ENCODE data around the gene LRRN2. TPM values are rescaled to one million over a fixed set of nuclear protein-coding genes. Genes with fewer than 3 reads are reported as not detected.

The LRRN2 gene
- total and polyA plus RNA-seq, 2 experiments from 2014 or later = 0.74 to 2.6 TPM

GRCh38 chr1:204607910-204608309 lies 77.6 kb downstream of the LRRN2 start (continued):
- TF ChIP-seq CTCF (conservative IDR thresholded peaks at IDR 0.05; ENCODE audit: low read depth in 2 of 2) = no peak
- TF ChIP-seq ETS1 (IDR thresholded peaks at IDR 0.05) = no peak

- Mint-ChIP-seq H3K36me3 (ENCODE audit: low read depth) (no peaks in the 10 kb centered on the region), H3K27me3 (ENCODE audit: insufficient read depth, low read depth, poor library complexity) (peaks cover 6% of the 10 kb centered on the region), H3K9me3 (no peaks in the 10 kb centered on the region), H3K4me1 (peaks cover 23% of the 10 kb centered on the region), H3K4me3 (no peak overlapping the region), H3K27ac (no peak overlapping the region)
- no peak overlapping the region for H3K27ac ChIP-seq (ENCODE audit: low read depth)
- no peaks in the 10 kb centered on the region for H3K79me2 ChIP-seq (replicated peaks; ENCODE audit: insufficient read depth)
- no peak for DNase-seq (ENCODE audit: low spot score)
- no peaks in the 10 kb centered on the region for H3K27me3 ChIP-seq (ENCODE audit: insufficient read depth)
- H2AFZ ChIP-seq = peak overlapping the region; percentile 47; the same call in 1 of the 2 replicates
- H3K36me3 ChIP-seq (ENCODE audit: insufficient read depth) = no peaks in the 10 kb centered on the region
- no peak overlapping the region for H3K4me2 ChIP-seq
- H3K9me2 ChIP-seq (ENCODE audit: insufficient read depth) = peaks cover 5% of the 10 kb centered on the region
- H3F3A ChIP-seq (replicated peaks; ENCODE audit: low read depth) = no peaks in the 10 kb centered on the region
- ATAC-seq = no peak
- H4K20me1 ChIP-seq (replicated peaks; ENCODE audit: insufficient read depth) = no peaks in the 10 kb centered on the region
- TF ChIP-seq CREB1 (CRISPR knock-in tag; IDR thresholded peaks at IDR 0.05; ENCODE audit: low read depth) (no peak), ETS1 (IDR thresholded peaks at IDR 0.05) (no peak), POLR2AphosphoS5 (IDR thresholded peaks at IDR 0.05; ENCODE audit: low read depth) (no peak), CTCF (conservative IDR thresholded peaks at IDR 0.05; ENCODE audit: low read depth in 2 of 2) (no peak), ZNF114 (CRISPR knock-in tag; IDR thresholded peaks at IDR 0.05) (no peak), NANOG (IDR thresholded peaks at IDR 0.05; ENCODE audit: borderline replicate concordance) (no peak), EZH2 (IDR thresholded peaks at IDR 0.05; ENCODE audit: low read depth, unreplicated experiment) (no peak)
- H3K4me3 ChIP-seq = no peak overlapping the region
- H3K4me1 ChIP-seq (ENCODE audit: insufficient read depth) = peaks cover 15% of the 10 kb centered on the region
Observed at GRCh38 chr1:204605791-204606190, 79.7 kb downstream of the LRRN2 start.

Measured in GM23338 (cell line).